HL-60 (cell line): ENCODE measurements around the gene VSTM2B.

Experiments
- DNase-seq, 2 experiments: peaks; one replicate each; pipeline ENCODE4 v3.0.0-alpha.2; 2010 to 2020; ENCODE audit warnings: low read depth in 1 of 2, low spot score in 1 of 2
- H3K27ac ChIP-seq: fragments of 250-450 bp; sonication (Bioruptor Pico); replicated peaks from 2 replicates; pipeline ENCODE4 v1.5.1; 2020; ENCODE audit warnings: mild to moderate bottlenecking, moderate library complexity
- H3K27me3 ChIP-seq: fragments of 250-450 bp; sonication (Bioruptor Pico); 2 replicates; pipeline ENCODE4 v1.5.1; 2021; ENCODE audit warnings: mild to moderate bottlenecking, moderate library complexity; ENCODE audit not compliant: insufficient read depth, poor library complexity, severe bottlenecking
- H3K4me3 ChIP-seq: replicated peaks from 2 replicates; pipeline ENCODE4 v1.5.1; 2011; ENCODE audit warnings: mild to moderate bottlenecking, control low read depth, low read length; ENCODE audit not compliant: insufficient read depth
- CTCF ChIP-seq: IDR thresholded peaks from one replicate; pipeline ENCODE4 v1.5.1; 2011; ENCODE audit warnings: low read length, control low read depth, inconsistent platforms; ENCODE audit not compliant: insufficient read depth
- GABPA ChIP-seq: IDR thresholded peaks from 2 replicates; pipeline ENCODE4 v1.6.1; 2012; ENCODE audit warnings: low read depth
- POLR2AphosphoS5 ChIP-seq: IDR thresholded peaks from 2 replicates; pipeline ENCODE4 v1.6.1; 2012; ENCODE audit warnings: low read depth
- REST ChIP-seq: IDR thresholded peaks from 2 replicates; pipeline ENCODE4 v1.6.1; 2012; ENCODE audit warnings: low read depth; ENCODE audit not compliant: insufficient replicate concordance
- SPI1 ChIP-seq: IDR thresholded peaks from 2 replicates; pipeline ENCODE4 v1.6.1; 2012; ENCODE audit warnings: low read depth, mild to moderate bottlenecking, borderline replicate concordance

VSTM2B gene

GRCh38 chr19:29545866-29546582 is 20.2 kb downstream of the VSTM2B start:
- Histone ChIP-seq H3K4me3 (no peak overlapping the region), H3K27ac (no peak overlapping the region), H3K27me3 (no peaks in the 10 kb centered on the region)
- TF ChIP-seq SPI1 (no peak), CTCF (no peak), POLR2AphosphoS5 (no peak), GABPA (no peak), REST (no peak)
- DNase-seq: no peak

GRCh38 chr19:29546583-29547190 is 20.9 kb downstream of the VSTM2B start:
- TF ChIP-seq REST: no peak
- TF ChIP-seq GABPA: no peak
- no peak for TF ChIP-seq POLR2AphosphoS5
- no peak for TF ChIP-seq CTCF
- no peak for TF ChIP-seq SPI1
- H3K4me3 ChIP-seq: no peak overlapping the region
- DNase-seq: no peak
- no peaks in the 10 kb centered on the region for H3K27me3 ChIP-seq
- H3K27ac ChIP-seq: no peak overlapping the region

GRCh38 chr19:29547361-29547960 is 21.7 kb downstream of the VSTM2B start:
- H3K27ac ChIP-seq: no peak overlapping the region
- no peak for DNase-seq
- no peaks in the 10 kb centered on the region for H3K27me3 ChIP-seq

More at GRCh38 chr19:29547361-29547960, 21.7 kb downstream of the VSTM2B start:
- no peak overlapping the region for H3K4me3 ChIP-seq
- TF ChIP-seq GABPA (no peak), CTCF (no peak), SPI1 (no peak), REST (no peak), POLR2AphosphoS5 (no peak)
